Stimulated activated CD8-positive, alpha-beta memory T cell treated with anti-CD3 and anti-CD28 coated beads, Interleukin-12 subunit alpha, Interleukin-12 subunit beta, amount 100 ng/mL, for 24 hours (primary cell): Measurements from ENCODE around the gene MIPOL1.
"Not testable (repeated sequence)": the region's sequence is repeated elsewhere in the genome, so short reads cannot be mapped to it uniquely, and the experiment has no call there.

ENCODE experiments used
- DNase-seq: peaks from one replicate; pipeline ENCODE4 v3.0.0-alpha.2; 2020; ENCODE audit errors: extremely low read depth

MIPOL1 gene

DNA sequence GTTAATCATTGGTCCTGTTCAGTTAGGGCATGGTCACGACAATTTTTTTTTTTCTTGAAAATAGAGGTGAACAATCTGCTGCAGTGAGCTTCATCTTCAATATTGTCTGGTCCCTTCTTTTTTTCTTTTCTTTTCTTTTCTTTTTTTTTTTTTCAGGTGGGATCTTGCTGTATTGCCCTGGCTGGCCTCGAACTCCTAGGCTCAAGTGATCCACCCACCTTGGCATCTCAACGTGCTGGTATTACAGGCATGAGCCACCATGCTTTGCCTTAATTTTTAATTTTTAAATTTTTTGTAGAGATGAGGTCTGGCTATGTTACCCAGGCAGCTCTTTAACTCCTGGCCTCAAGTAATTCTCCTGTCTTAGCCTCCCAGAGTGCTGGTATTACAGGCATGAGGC, 36.5 kb downstream of the MIPOL1 start:
- no peak for DNase-seq

DNA sequence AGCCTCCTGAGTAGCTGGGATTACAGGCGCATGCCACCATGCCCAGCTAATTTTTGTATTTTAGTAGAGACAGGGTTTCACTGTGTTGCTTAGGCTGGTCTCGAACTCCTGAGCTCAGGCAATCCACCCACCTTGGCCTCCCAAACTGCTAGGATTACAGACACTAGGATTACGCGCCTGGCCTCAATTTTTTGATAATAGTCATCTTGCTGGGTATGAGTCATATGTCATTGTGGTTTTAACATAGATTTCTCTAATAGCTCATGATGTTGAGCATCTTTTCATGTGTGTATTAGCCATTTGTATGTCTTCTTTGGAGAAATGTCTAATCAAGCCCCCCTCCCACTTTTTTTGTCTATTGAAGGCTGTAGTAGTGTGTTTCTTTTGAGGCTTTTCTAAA, 38.3 kb downstream of the MIPOL1 start:
- DNase-seq = not testable (repeated sequence)

DNA sequence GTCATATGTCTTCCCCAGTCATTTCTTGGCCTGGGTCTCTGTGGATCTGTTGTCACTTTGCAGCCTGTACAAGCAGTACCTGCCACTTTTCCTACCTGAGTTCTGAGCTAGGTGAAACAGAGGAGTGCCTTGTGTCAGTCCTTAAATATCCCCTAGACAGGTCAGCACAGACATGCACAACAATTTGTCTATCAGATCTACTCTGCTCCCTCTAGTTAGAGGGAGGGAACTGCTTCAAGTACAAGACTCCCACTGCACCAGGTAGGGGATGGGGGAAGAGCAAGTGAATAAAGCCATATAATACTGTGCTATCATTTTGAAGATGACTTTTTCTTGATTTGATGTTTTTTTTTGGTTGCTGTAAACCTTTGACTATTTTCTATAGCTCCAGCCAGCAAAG, 39.4 kb downstream of the MIPOL1 start:
- no peak for DNase-seq

DNA sequence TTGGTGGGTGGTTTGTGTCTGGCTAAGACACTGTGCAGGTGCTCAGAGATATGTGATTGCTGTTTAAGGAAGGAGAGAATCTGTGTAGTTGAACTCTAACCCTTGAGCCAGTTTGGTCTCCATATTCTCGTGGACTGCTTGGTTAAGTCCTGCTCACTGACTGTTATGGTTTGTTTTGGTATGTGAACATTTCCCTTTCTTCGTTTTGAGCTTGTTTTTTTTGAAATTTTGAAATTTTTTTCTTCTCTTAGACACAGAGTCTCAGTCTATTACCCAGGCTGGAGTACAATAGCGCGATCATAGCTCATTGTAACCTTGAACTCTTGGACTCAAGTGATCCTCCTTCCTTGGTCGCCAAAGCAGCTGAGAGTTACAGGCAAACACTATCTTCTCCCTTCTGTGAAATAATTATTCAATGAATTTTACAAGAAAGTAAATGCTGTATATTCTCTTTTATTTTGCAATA, 40.0 kb downstream of the MIPOL1 start:
- no peak for DNase-seq

DNA sequence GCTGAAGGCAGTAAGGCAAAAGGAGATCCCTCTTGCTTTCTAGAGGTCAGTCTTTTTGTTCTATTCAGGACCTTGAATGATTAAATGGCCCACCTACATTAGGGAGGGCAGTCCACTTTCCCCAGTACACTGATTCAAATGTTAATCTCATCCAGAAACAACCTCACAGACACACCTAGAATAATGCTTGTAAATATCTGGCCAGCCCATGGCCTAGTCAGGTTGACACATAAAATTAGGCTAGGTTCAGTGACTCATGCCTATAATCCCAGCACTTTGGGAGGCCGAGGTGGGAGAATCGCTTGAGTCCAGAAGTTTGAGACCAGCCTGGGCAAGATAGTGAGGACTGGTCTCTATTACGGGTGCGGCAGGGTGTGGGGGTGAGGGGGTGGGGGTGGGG, 43.5 kb downstream of the MIPOL1 start:
- DNase-seq = no peak

DNA sequence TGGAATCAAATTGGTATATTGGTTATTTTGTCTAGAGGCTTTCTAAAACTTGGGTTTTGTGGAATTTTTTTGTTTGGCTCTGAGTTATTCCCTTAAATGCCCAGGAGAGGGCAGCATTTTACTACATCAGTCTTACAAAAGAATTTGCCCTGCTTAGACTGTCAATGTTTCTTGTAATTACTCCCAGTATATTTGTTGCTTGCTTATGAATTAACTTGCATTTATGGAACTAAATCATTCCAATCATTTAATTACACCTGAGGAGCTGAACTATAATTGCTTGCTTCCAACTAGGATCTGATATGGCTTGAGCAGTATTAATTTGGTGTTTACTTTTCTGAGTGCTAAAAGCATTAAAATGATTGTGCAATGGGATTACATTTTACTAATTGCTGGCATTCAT, 48.7 kb downstream of the MIPOL1 start:
- DNase-seq = no peak

DNA sequence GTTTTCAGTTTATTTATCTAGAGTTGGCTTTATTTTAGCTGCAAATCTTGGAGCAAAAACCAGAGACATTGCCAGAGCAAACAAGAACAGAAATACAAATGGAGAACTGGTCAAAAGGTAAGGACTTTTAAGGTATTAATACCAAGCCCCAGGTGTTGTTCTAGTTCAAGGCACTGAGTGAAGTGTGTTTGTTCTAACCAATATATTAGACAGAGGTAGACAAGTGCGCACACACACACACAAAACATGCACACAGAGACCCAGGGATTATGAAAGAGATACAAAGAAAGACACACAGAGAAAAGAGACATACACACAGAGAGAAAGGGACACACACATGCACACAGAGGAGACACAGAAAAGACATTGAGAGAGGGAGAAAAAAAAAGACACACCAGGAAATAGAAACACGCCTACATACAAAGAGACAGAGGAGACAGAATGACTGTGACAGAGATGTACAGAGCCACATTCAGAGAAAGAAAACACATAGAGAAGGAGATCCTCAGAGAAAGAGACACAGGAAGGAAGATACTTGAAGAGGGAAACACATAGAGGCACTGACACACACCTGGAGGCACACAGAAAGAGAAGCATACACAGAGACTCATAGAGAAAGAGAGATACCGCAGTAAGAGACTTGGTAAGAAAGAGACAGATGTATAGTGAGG, 50.2 kb downstream of the MIPOL1 start:
- no peak for DNase-seq

DNA sequence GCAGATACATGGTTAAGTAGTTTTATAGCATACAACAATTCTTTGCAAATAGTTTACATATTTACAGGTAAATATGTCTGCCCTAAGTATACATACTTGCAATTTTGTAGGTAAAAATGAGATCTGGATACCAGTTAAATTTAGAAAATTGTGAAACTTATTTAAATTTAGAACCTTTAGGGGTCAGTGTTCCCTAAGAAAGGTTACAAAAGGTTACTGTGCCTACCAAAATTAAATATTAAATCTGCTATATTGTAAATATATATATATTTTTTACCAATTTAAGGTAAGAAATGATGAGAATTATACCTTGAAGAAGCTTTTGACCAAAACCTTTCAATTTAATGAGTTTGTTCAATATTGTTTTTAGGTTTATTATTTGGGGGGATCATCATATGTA, 54.0 kb downstream of the MIPOL1 start:
- DNase-seq = no peak

DNA sequence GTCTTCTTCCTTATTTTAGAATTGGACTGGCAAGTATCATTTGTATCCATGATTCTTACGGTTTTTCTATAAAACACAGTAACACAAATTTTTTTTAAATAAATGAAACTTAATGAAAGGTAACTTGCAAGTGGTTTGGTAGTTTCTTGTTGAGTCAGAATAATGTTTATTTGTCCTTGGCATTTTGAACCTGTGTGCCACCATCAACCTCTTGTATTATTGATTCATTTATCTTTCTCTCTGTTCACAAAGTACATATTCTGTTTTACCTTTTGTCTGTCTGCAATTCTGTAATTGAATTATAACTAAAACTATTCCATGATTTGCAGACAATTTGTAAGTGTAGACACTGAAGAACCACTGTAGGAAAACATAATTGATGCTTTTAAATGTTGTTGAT, 54.7 kb downstream of the MIPOL1 start:
- DNase-seq = no peak

DNA sequence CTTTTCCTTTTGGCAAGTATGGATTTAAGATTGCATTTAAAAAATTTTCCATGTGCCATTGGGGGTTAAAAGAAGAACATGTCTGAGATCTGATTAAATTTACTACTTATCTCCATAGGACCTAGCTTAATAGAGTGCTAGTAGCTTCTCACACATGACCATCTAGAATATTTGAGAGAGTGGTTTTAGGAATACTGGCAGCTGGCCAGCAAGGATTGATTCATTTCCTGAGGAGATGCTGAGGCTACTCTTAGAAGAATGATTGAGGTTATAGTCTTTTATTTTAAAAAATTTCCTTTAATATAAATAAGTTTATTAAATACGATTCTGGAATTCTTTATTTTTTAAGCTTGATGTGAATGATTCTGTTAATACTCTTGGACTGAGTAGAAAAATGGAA, 56.2 kb downstream of the MIPOL1 start:
- no peak for DNase-seq

DNA sequence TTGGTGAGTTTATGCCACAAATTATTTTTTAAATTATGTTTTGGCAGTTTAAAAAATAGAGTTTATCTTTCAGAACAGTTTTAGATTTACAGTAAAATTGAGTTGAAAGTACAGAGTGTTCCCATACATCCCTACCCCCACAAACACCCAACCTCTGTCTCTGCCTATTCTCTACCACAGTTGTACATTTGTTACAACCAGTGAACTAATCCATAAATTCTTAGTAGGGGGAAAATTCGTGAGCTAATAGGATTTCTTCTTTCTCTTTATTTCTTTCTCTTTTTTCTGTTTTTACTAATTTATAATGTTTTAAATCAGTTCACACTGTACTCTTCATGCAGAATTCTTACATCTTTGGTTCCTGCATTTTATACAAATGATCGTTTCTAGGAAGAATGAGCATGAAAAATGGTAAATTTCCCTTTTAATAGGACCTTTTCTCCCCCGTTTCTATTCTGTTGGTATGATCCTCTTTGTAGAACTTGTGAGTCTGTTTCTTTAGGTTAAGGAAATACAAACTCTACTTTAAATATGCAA, 56.7 kb downstream of the MIPOL1 start:
- no peak for DNase-seq

DNA sequence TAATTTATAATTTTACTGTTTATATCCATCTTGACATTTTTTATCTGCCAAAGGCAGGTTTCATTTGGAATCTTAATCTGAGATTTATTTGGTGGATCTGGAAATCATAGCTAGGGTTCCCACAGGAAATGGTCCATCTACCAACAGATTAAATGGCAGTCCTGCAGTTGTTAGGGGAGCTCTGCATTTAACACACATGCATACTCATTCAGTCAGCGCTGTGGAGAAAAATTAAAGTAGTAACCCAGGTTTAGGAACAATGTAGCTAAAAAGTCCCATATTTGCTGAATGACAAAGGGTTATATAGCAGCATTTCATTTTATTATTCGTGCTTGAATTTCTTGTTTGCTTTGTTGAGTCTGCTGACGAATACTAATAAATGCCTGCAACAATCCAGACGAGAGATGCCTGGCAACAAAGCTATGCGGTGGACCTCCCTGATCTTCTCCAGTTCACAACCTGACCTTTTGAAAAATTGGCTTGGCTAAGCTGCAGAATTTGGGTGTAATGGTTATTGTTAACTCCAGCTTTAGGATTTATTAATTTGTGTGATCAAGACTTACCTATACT, 59.8 kb downstream of the MIPOL1 start:
- DNase-seq = no peak

DNA sequence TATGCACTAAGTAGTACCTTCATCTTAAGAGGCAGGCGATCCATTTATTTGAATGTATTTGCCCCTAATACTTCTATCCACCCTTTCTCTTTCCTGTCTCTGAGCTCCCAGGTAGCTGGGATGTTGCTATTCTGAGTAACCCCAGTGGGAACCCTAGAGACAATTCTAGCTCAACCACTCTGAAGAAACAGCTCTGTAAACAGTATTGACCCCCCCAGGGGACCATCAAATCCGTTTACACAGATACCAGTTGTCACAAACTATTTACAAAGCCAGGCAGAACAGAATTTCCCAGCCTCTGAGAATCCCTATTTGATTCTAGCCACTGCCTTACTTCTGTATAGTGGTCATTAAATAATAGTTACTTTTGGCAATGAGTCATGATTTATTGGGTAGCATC, 64.9 kb downstream of the MIPOL1 start:
- no peak for DNase-seq

DNA sequence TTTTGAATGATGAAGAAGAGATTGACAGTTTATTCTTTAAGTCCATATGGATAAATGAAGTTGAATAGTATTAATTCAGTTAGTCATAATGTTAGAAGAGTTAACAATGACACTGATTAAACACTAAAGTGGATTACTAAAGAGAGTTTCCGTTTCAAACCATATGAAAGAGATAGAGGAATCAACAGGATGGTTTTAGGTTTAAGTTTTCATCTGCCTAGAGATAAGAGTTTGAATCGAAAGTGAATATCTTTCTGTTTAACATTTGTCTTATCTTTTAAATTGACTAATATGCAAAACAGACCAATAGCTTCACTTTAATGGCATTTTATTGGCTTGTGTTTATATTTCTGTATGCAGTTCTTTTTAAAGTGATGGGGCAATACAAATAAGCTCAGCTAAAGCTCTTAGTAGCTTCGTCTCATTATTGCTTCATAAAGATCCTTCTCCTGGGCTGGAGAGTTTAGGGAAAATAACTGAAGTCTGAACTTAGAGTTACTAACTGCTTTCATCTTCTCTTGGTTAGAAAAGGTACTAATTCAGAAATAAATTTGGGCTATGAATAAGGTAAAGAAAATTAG, 66.0 kb downstream of the MIPOL1 start:
- no peak for DNase-seq

DNA sequence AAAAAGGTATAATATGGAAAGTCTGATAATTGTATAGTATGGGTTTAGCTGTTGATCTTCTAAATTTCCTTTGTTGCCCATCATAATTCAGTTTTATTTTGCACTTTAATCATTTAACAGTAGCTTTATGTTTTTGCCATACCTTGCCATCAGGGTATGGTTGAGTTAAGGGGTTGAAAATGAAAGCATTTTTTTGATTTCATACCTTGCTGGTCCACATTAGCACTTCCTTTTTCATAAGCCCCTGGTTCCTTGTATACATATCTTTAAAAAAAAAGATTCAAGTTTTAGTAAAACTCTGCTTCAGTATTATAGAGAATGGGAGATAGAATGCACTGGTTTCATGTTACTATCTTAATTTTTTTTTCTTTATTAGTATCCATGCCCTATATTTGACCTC, 71.1 kb downstream of the MIPOL1 start:
- no peak for DNase-seq

DNA sequence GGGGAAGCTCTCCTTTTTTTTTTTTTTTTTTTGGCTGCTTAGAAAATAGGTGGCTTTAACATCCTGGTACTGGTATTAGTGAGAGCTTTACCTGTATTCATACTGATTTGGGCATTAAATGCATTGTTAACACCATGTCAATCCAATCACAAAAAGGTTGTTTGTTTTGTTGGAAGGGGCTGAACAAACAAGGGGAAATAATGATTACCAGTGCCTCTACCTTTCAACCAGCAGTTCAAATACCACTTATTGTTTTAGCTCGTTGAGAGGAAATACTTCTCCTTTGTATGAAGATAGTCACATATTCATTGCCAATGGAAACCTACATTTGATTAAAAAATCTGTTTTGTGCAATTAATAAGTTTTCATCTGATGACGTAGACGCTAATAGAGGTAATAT, 72.9 kb downstream of the MIPOL1 start:
- DNase-seq = no peak

DNA sequence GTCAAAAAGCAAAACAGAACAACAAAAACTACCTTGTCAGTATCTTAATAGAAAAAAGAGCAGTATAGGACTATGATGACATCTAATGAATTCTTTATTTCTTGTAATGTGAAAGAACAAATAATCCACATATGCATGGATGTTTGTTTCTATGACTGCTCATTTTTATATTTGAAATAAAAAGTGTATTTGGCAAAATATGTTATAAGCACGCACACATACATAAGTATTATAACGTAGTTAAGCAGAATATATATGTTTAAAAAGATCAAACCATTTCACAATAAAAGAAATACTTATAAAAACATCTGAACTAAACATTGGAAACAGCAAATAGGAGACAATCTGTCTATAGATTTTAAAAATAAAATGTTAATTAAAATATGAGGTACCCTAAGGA, 74.8 kb downstream of the MIPOL1 start:
- no peak for DNase-seq

DNA sequence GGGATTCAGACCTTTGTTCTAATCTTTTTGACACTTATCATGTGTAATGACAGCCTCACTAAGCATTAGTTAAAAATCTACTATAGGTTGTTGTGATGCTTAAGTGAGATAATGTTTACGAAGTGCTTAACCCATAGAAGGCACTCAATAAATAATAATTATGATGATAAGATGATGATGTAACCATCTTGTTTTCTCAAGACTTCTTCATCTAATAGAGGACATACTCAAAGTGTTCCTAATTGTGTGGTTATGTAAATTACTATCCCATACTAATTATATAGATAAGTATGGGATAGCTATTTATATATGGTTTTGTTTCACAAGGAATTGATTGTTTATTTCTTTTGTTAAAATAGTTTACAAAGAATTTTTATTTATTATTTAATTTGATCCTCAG, 76.9 kb downstream of the MIPOL1 start:
- no peak for DNase-seq

DNA sequence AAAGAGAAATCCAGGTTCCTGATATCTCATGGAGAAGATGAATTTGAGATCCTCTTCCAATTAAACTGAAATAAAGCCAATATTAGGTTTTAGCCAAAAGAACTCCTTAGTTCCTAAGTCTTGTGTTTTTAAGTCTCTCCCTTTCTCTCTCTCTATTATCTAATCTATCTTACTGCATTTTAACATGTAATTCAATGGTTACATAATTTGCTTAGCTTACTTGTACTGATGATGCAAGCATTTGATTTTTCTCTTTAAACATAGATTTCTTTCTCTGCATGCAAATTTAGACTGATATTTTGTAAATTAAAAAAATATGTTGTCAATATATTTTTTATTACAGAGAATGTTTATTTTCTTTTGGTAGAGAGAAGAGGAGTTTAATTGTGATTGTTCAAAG, 78.2 kb downstream of the MIPOL1 start:
- DNase-seq = no peak

DNA sequence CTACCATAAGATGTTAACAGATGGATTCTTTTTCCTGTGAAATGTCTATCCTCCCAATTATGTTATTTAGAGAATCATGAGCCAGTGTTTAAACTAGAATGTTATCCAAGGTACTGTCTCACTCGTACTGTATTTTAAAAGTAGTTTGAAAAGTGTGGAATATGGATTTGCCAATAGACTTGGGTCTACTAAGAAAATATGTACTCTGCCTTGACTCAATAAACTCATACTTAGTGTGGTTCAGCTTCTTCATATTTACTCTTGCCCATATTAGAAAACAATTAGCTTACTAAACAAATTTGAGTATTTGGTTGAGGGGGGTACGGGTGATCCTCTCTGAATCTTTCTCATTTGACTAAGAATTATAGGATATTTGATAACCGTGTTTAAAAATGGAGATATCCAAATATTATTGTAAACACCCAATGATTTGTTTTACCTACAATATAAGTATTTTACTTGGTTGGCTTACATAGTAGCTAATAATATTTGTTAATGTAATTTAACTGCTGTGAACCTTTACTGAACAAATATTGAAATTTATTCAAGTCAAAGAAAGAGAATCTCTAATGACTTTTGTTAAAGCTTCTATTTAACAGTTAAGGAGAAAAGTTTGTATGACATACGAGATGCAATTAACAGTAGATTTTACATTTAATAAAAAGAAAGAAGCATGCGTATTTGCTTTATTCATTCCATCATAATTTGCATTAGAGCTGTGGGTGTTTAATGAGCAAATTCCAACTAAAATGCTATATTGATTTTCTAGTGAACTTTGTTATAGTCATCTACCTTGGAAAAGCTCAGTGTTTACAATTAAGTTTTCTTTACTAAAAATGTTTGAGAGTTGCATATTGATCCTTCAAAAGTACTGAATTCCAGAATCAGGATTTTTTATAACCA, 81.2 kb downstream of the MIPOL1 start:
- no peak for DNase-seq

DNA sequence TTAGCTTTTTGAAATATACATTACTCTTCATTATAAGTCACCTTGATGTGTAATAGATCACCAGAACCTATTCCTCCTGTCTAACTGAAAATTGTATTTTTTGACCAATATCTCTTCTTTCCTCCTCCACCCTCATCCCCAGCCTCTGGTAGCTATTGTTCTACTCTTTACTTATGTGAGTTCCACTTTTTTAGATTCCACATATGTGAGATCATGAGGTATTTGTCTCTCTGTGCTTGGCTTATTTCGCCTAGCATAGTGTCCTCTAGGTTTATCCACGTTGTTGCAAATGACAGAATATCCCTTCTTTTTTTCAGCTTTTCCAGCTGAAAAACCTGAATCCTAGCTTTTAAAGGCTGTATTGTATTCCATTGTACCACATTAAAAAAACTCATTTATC, 82.1 kb downstream of the MIPOL1 start:
- DNase-seq = no peak

DNA sequence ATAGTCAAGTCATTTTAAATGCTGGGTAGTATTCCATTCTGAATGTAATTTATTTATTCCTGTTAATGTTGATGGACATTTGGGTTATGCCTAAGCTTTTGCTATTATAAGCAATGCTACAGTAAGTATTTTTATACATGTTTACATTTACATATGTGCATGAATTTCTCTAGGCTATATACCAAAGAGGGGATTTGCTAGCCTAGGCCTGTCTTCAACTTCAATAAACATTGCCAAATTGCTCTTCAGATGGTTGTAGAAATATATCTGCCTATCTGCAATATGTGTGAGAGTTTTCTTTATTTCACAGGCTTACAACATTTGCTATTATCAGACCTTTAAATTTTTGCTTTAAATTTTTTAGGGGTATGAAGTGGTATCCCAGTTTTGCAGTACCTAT, 87.0 kb downstream of the MIPOL1 start:
- no peak for DNase-seq
